ENCODE data around the gene IFNLR1. TPM values are rescaled to one million over a fixed set of nuclear protein-coding genes. Genes with fewer than 3 reads are reported as not detected.
A peak's percentile ranks its signal among the peaks of the same experiment; 100 is the strongest.

Gene IFNLR1
- total RNA-seq, 4 donors from 2014 or later: 2.0 to 7.4 (median 5.0) TPM

GRCh38 chr1:24186031-24186710 is 918 bp downstream of the IFNLR1 start:
- H3K27ac ChIP-seq: peak overlapping the region; percentile 72 to 81 (median 78)
- ATAC-seq (no peak), DNase-seq (no peak)
- H3K27me3 ChIP-seq: no peaks in the 10 kb centered on the region
- in situ Hi-C loops (cut with MboI; ENCODE audit: low sequenced_read_pairs in 4 of 4) (no loop called here), intact Hi-C loops (cut with DNase I; ENCODE audit: low total_unique reads) (no loop called here)
- no peaks in the 10 kb centered on the region for H3K9me3 ChIP-seq
- no peak for TF ChIP-seq CTCF (IDR thresholded peaks at IDR 0.05 in 4 of 5, conservative IDR thresholded peaks at IDR 0.05 in 1 of 5)
- peaks cover 19 to 23% of the 10 kb centered on the region in 2 donors for H3K4me1 ChIP-seq
- H3K36me3 ChIP-seq: no peaks in the 10 kb centered on the region
- peak overlapping the region in 2 of 4 donors; percentile 65 to 67 for H3K4me3 ChIP-seq

- no peaks in the 10 kb centered on the region for H3K27me3 ChIP-seq
- no peak for DNase-seq
- H3K4me3 ChIP-seq: no peak overlapping the region
- no peaks in the 10 kb centered on the region for H3K9me3 ChIP-seq
- H3K4me1 ChIP-seq: peaks cover 15 to 18% of the 10 kb centered on the region in 2 donors
- H3K27ac ChIP-seq: no peak overlapping the region
- no peaks in the 10 kb centered on the region for H3K36me3 ChIP-seq
- in situ Hi-C loops (cut with MboI; ENCODE audit: low sequenced_read_pairs in 4 of 4): no loop called here
- intact Hi-C loops (cut with DNase I; ENCODE audit: low total_unique reads): no loop called here
- TF ChIP-seq CTCF (IDR thresholded peaks at IDR 0.05 in 4 of 5, conservative IDR thresholded peaks at IDR 0.05 in 1 of 5) (no peak), POLR2A (IDR thresholded peaks at IDR 0.05) (no peak)
- ATAC-seq: no peak
Measured at GRCh38 chr1:24185076-24185475, 2.0 kb downstream of the IFNLR1 start.

- TF ChIP-seq CTCF (IDR thresholded peaks at IDR 0.05 in 4 of 5, conservative IDR thresholded peaks at IDR 0.05 in 1 of 5): no peak
- no peak for TF ChIP-seq POLR2A (IDR thresholded peaks at IDR 0.05)
- in situ Hi-C loops (cut with MboI; ENCODE audit: low sequenced_read_pairs in 4 of 4) (no loop called here), intact Hi-C loops (cut with DNase I; ENCODE audit: low total_unique reads) (no loop called here)
- Histone ChIP-seq H3K9me3 (no peaks in the 10 kb centered on the region), H3K4me3 (no peak overlapping the region), H3K27ac (no peak overlapping the region), H3K27me3 (no peaks in the 10 kb centered on the region), H3K4me1 (peaks cover 0 to 3% of the 10 kb centered on the region in 2 donors), H3K36me3 (no peaks in the 10 kb centered on the region)
- DNase-seq: no peak
- no peak for ATAC-seq
Measured at GRCh38 chr1:24182061-24182460, 5.0 kb downstream of the IFNLR1 start.

GRCh38 chr1:24181619-24182018 is 5.5 kb downstream of the IFNLR1 start:
- H3K4me1 ChIP-seq: peaks cover 0 to 3% of the 10 kb centered on the region in 2 donors
- ATAC-seq: no peak
- H3K36me3 ChIP-seq: no peaks in the 10 kb centered on the region
- DNase-seq: no peak
- no peak overlapping the region for H3K27ac ChIP-seq
- H3K9me3 ChIP-seq: no peaks in the 10 kb centered on the region
- intact Hi-C loops (cut with DNase I; ENCODE audit: low total_unique reads) (no loop called here), in situ Hi-C loops (cut with MboI; ENCODE audit: low sequenced_read_pairs in 4 of 4) (no loop called here)
- H3K27me3 ChIP-seq: no peaks in the 10 kb centered on the region
- no peak overlapping the region for H3K4me3 ChIP-seq
- no peak for TF ChIP-seq POLR2A (IDR thresholded peaks at IDR 0.05)
- no peak for TF ChIP-seq CTCF (IDR thresholded peaks at IDR 0.05 in 4 of 5, conservative IDR thresholded peaks at IDR 0.05 in 1 of 5)

GRCh38 chr1:24180676-24181075 is 6.4 kb downstream of the IFNLR1 start:
- DNase-seq (no peak), ATAC-seq (no peak)
- TF ChIP-seq POLR2A (IDR thresholded peaks at IDR 0.05): no peak
- intact Hi-C loops (cut with DNase I; ENCODE audit: low total_unique reads): no loop called here
- no peaks in the 10 kb centered on the region for H3K4me1 ChIP-seq
- H3K9me3 ChIP-seq: no peaks in the 10 kb centered on the region
- H3K4me3 ChIP-seq: no peak overlapping the region
- H3K27me3 ChIP-seq: no peaks in the 10 kb centered on the region
- in situ Hi-C loops (cut with MboI; ENCODE audit: low sequenced_read_pairs in 4 of 4): no loop called here
- no peaks in the 10 kb centered on the region for H3K36me3 ChIP-seq
- no peak overlapping the region for H3K27ac ChIP-seq

Measured in gastrocnemius medialis (tissue), 4 donors.